Activated CD4-positive, alpha-beta T cell treated with anti-CD3 and anti-CD28 coated beads, Interleukin-2, Interleukin-6, amounts not matched to agents 100 ng/mL and 50 ng/mL, durations not matched to agents 16 hours and 8 hours (primary cell): ENCODE results near the gene SSTR1.
A peak's percentile ranks its signal among the peaks of the same experiment; 100 is the strongest.

ENCODE experiments used
- DNase-seq: peaks from one replicate; pipeline ENCODE4 v3.0.0-alpha.2; 2020

Gene SSTR1

DNA sequence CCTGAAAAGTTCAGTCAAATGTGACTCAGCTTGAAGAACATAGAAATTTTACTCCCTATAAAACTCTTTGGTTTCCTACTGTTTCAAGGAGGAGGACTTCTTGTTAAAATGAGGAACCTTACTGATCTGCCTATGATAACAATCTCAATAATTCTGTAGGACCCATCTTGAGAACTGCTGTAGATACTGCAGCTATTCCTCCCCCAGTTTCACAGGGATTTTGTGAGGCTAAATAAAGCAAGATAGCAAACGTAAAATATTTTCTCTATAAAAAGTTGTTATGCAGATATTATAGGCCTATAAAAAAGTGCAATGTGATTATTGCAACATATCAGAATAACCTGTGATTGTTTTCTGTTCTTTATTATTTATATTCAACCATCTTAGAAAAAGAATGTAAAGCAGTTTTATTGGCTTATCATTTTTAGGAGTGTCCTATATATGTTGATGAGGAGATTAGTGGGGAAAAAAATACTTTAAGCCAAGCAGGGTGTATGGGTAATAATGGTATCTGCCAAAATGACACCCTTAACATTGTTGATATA lies 36.1 kb downstream of the SSTR1 start:
- no peak for DNase-seq

GRCh38 chr14:38248321-38249028 lies 40.8 kb downstream of the SSTR1 start:
- no peak for DNase-seq

DNA sequence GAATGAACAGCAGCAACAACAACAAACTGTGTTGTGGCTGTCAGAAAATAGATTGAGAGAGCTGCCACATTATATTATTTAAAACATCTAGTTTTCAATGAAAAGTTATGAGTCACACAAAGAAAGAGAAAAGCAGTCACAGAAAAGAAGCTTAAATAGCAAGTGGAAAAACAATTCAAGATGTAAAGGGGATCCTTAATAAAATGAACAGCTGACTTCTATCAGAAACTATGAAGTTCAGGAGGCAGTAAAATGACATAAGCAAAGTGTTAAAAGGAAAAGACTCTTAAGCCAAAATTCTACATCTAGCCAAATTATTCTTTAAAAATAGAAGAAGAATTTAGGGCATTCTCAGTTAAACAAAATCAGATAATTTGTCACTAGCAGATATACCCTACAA lies 42.6 kb downstream of the SSTR1 start:
- DNase-seq, result no peak

DNA sequence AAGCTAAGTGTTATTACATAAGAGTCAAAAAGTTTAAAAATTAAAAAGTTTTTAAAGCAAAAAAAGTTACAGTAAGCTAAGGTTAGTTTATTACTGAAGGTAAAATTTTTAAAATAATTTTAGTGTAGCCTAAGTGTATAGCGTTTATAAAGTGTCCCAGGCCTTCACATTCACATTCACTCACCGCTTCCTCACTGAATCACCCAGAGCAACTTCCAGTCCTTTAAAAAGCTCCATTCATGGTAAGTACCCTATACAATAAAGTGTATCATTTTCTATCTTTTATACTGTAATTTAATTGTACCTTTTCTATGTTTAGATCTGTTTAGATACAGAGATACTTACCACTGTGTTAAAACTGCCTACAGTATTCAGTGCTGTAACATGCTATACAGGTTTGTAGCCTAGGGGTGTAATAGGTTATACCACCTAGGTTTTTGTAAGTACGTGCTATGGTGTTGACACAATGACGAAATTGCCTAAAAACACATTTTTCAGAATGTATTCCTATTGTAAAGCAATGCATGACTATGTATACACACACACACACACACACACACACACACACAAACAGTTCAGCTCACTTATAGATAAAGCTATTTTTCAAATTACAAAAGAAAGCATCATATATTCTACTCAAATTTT lies 44.5 kb downstream of the SSTR1 start:
- no peak for DNase-seq

- no peak for DNase-seq
Observed at GRCh38 chr14:38253676-38254075, 46.0 kb downstream of the SSTR1 start.

GRCh38 chr14:38254571-38255407 lies 47.1 kb downstream of the SSTR1 start:
- DNase-seq, result no peak

- DNase-seq, result no peak
Observed at GRCh38 chr14:38255408-38255672, 47.6 kb downstream of the SSTR1 start.

DNA sequence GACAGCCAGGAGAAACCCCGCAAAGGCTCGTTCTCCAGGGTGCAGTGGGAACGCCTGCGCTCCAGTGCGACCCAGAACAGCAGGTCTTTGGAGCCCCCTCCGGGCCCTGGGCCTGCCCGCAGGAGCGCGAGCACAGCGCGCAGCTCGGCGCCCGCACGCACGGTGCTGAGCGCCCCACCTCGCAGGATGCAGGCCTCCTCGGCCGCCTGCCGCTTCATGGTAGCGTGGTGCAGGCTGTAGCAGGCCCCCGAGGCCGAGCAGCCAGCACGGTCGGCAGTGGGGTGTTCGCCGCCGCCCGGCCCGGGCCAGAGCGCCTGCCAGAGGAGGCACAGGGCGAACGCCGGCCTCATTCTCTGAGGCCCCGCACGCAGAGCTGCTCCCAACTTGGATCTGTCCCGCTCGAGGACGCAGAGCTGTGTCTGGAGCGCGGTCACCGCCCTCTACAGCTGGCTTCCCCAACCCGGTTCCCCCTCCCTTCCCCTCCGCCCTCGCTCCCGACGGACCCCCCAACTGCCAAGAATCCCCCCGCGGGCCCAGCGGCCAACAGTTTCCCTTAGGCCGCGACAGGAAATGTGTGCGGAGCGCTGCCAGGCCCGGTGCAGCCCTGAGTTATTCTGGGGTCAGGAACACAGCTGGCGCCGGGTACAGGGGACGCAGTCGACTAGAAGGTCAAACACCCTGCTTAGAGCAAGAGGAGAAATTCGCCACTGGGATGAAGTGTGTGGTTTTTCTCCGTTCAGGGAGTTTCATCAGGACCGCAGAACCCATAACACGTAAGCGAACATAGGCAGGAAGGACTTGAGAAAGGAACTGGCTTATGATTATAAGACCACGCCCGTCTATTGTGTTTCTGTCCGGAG lies 48.2 kb downstream of the SSTR1 start, which contains the start of gene CLEC14A:
Gene CLEC14A (minus strand): TSS at position 421 of the 860 bp plus-strand sequence. CDS start 71 bp downstream, at position 350.
- DNase-seq, result peak; percentile 8

- no peak for DNase-seq
Observed at GRCh38 chr14:38256533-38256840, 48.8 kb downstream of the SSTR1 start.

- no peak for DNase-seq
Observed at GRCh38 chr14:38257507-38257906, 49.8 kb downstream of the SSTR1 start.

- no peak for DNase-seq
Observed at GRCh38 chr14:38261620-38262019, 53.9 kb downstream of the SSTR1 start.
